Esophagus squamous epithelium (tissue), 4 donors: ENCODE data around the gene HK3.

Experiments used
- CTCF ChIP-seq, 6 experiments: fragments of 450-650 bp in 4 of 6; fragments of 200-600 bp in 2 of 6; sonication (generic) in 2 of 6; IDR thresholded peaks; one replicate each; pipeline ENCODE4 v1.5.1; 2016 to 2019; ENCODE audit warnings: antibody characterized with exemption in 6 of 6, mild to moderate bottlenecking in 4 of 6, moderate library complexity in 4 of 6
- POLR2A ChIP-seq, 4 donors: fragments of 450-650 bp; IDR thresholded peaks; one replicate each; pipeline ENCODE4 v1.6.1; 2017; ENCODE audit warnings: antibody characterized with exemption in 4 of 4, mild to moderate bottlenecking in 4 of 4, moderate library complexity in 3 of 4

- TF ChIP-seq CTCF (IDR thresholded peaks at IDR 0.05): no peak
- TF ChIP-seq POLR2A (IDR thresholded peaks at IDR 0.05): no peak
Observed at GRCh38 chr5:176897263-176897662, 1.9 kb downstream of the HK3 start.
